ENCODE measurements around the gene ALDOC.

- TF ChIP-seq CTCF (conservative IDR thresholded peaks at IDR 0.05; ENCODE audit: low read length) (no peak), EZH2phosphoT487 (IDR thresholded peaks at IDR 0.05; ENCODE audit: borderline replicate concordance) (no peak)
Observed at GRCh38 chr17:28577466-28577824, 750 bp upstream of the ALDOC start.

Measured in Loucy (cell line).